ENCODE data around the gene FBLN1. TPM values are rescaled to one million over a fixed set of nuclear protein-coding genes. Genes with fewer than 3 reads are reported as not detected.

The FBLN1 gene, protein sequence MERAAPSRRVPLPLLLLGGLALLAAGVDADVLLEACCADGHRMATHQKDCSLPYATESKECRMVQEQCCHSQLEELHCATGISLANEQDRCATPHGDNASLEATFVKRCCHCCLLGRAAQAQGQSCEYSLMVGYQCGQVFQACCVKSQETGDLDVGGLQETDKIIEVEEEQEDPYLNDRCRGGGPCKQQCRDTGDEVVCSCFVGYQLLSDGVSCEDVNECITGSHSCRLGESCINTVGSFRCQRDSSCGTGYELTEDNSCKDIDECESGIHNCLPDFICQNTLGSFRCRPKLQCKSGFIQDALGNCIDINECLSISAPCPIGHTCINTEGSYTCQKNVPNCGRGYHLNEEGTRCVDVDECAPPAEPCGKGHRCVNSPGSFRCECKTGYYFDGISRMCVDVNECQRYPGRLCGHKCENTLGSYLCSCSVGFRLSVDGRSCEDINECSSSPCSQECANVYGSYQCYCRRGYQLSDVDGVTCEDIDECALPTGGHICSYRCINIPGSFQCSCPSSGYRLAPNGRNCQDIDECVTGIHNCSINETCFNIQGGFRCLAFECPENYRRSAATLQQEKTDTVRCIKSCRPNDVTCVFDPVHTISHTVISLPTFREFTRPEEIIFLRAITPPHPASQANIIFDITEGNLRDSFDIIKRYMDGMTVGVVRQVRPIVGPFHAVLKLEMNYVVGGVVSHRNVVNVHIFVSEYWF
- 115 and 199 TPM in 2 replicates for total RNA-seq

DNA sequence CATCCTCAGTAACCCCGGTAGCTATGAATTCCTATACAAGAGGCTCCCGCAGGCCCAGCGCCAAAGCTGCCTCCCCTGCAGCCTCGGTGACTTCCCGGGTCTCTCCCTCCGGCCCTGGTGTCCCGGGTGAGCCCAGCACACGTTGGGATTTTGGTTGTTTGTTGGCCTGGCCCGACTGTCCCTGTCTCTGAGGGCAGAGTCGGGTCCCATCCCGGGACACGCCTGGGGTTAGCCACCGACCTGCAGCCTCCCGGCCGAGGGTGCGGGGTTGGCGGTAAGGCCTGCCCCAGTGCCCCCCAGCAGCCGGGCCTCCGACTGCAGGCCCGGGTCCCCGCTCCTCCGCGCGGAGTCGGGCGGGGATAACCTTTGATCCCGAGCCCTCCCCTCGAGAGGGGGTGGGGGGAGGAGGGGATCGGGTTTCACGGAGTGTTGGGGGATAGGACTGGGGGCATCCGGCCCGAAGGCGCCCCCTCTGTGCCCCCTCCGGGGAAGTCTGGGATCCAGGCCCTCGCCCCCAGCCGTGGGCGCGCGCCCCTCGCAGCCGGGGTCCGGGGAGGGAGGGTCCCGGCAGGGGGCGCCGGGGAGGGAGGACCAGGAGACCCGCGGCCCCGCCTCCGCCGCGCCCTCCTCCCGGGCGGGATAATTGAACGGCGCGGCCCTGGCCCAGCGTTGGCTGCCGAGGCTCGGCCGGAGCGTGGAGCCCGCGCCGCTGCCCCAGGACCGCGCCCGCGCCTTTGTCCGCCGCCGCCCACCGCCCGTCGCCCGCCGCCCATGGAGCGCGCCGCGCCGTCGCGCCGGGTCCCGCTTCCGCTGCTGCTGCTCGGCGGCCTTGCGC lies at the start of gene FBLN1:
Gene FBLN1 (plus strand): TSS at position 669 of the 835 bp plus-strand sequence. CDS start 103 bp downstream, at position 772.

Small RNA genes lying within 50 kb of the gene (small RNA-seq; reads per million reads assigned to genes)
- gene RNU6-1161P, result not detected

Other genes starting within 250 kb of the FBLN1 start
- gene UPK3A, start 217.9 kb upstream of the FBLN1 start, total RNA-seq, result not detected in 2 replicates
- 19.2 and 47.0 TPM in 2 replicates for gene FAM118A, start 192.9 kb upstream of the FBLN1 start, total RNA-seq
- gene SMC1B, start 89.3 kb upstream of the FBLN1 start, total RNA-seq, result under 0.01 TPM in 2 replicates
- gene RIBC2, start 89.2 kb upstream of the FBLN1 start, total RNA-seq, result 1.1 and 1.4 TPM in 2 replicates
- gene ATXN10, start 169.0 kb downstream of the FBLN1 start, total RNA-seq, result 74.6 and 86.6 TPM in 2 replicates

Measured in subcutaneous preadipocyte (primary cell).